Measurements from ENCODE around the gene TAGLN2. TPM values are rescaled to one million over a fixed set of nuclear protein-coding genes. Genes with fewer than 3 reads are reported as not detected.
A peak's percentile ranks its signal among the peaks of the same experiment; 100 is the strongest.

Gene TAGLN2
- total and polyA plus RNA-seq, 9 of the 15 experiments (the other 6 are each of a cell fraction or from before 2014, with no cell fraction given), result 192 to 683 (median 455) TPM

DNA sequence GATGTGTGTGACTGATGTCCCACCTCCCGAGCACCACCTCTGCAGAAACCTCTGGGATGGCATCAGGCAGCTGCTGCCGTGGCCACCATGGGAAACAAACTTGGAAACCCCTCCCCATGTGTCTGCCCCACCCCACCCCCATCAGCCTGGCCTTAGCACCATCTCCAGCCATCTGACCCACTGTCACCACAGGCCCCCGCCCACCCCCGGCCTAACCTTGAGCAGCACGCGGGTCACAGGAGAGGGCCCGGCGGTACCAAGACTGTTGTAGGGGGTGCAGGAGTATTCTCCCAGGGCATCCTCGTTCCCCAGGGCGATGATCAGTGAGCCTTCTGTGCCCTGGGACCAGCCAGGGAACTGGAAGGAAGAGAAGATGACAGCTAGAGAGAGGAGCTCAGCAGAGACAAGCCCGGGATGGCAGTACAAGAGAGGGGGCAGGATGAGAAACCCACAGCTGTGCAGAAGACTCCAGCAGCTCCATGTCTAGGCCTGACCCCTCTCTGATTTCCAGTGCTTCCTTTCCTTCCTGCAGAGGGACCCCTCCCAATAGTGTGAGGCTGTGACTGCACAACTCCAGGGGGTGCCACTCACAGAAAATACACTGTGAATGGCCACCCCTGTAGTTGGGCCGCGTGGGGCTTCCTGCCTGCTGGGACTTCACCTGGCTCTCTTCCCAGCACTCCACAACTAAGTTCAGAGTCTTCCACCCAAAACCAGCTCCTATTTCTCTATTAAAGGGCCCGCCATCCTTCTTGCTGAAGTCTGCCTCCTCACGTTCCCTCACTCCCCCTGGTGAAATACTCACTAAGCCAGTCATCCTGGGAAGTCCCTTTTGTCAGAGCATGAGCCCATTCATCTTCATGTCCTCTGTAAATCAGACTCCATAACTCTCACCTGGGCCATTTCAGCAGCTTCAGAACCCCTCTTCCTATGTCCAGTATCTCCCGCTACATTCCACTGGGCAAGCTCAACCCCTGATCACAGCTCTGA, 7.3 kb upstream of the TAGLN2 start:
- Histone ChIP-seq H3K27me3 (ENCODE audit: control insufficient read depth in 2 of 2, insufficient read depth in 2 of 2, low read length in 2 of 2) (peaks cover 9 to 51% of the 10 kb centered on the region in 2 experiments; a peak in 4 of 5 replicates), H3K79me2 (ENCODE audit: control insufficient read depth, insufficient read depth, low read length) (no peaks in the 10 kb centered on the region), H3K4me3 (no peak overlapping the region), H3K36me3 (ENCODE audit: control insufficient read depth, insufficient read depth, low read length) (no peaks in the 10 kb centered on the region), H3K9me3 (replicated peaks; ENCODE audit: control insufficient read depth, insufficient read depth, low read depth, low read length) (no peaks in the 10 kb centered on the region), H3K4me1 (replicated peaks in 1 of 2; ENCODE audit: control insufficient read depth in 2 of 2, insufficient read depth in 2 of 2, low read length in 2 of 2) (peaks cover 8 to 48% of the 10 kb centered on the region in 2 experiments; a peak in 4 of 5 replicates), H3K27ac (ENCODE audit: extremely low read depth, low read depth, low read length) (no peak overlapping the region), H3K9ac (ENCODE audit: insufficient read depth in 1 of 2, low read depth in 2 of 2, low read length in 2 of 2) (no peak overlapping the region; a peak in 1 of 4 replicates), H3K4me2 (ENCODE audit: insufficient read depth, low read length) (no peak overlapping the region), H3K9me1 (ENCODE audit: control insufficient read depth, insufficient read depth, low read length) (no peaks in the 10 kb centered on the region), H2AFZ (ENCODE audit: low read depth, low read length) (no peak overlapping the region), H4K20me1 (replicated peaks; ENCODE audit: control insufficient read depth, insufficient read depth, low read length) (no peaks in the 10 kb centered on the region; the same call in 1 of the 2 replicates)
- ATAC-seq (no peak), FAIRE-seq (no peak), DNase-seq (ENCODE audit: extremely low read depth in 1 of 4, low spot score in 3 of 4) (no peak)
- CTCF ChIA-PET (ENCODE audit: low intra/inter-chr PET ratio), result no interaction called here
- in situ Hi-C loops (cut with MboI), result no loop called here
- intact Hi-C loops (cut with micrococcal nuclease), result no loop called here
- TF ChIP-seq, protein P1, sequence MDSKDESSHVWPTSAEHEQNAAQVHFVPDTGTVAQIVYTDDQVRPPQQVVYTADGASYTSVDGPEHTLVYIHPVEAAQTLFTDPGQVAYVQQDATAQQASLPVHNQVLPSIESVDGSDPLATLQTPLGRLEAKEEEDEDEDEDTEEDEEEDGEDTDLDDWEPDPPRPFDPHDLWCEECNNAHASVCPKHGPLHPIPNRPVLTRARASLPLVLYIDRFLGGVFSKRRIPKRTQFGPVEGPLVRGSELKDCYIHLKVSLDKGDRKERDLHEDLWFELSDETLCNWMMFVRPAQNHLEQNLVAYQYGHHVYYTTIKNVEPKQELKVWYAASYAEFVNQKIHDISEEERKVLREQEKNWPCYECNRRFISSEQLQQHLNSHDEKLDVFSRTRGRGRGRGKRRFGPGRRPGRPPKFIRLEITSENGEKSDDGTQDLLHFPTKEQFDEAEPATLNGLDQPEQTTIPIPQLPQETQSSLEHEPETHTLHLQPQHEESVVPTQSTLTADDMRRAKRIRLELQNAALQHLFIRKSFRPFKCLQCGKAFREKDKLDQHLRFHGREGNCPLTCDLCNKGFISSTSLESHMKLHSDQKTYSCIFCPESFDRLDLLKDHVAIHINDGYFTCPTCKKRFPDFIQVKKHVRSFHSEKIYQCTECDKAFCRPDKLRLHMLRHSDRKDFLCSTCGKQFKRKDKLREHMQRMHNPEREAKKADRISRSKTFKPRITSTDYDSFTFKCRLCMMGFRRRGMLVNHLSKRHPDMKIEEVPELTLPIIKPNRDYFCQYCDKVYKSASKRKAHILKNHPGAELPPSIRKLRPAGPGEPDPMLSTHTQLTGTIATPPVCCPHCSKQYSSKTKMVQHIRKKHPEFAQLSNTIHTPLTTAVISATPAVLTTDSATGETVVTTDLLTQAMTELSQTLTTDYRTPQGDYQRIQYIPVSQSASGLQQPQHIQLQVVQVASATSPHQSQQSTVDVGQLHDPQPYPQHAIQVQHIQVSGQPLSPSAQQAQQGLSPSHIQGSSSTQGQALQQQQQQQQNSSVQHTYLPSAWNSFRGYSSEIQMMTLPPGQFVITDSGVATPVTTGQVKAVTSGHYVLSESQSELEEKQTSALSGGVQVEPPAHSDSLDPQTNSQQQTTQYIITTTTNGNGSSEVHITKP (IDR thresholded peaks at IDR 0.05; ENCODE audit: partially characterized antibody), result peak; percentile 23
- TF ChIP-seq, protein P2, sequence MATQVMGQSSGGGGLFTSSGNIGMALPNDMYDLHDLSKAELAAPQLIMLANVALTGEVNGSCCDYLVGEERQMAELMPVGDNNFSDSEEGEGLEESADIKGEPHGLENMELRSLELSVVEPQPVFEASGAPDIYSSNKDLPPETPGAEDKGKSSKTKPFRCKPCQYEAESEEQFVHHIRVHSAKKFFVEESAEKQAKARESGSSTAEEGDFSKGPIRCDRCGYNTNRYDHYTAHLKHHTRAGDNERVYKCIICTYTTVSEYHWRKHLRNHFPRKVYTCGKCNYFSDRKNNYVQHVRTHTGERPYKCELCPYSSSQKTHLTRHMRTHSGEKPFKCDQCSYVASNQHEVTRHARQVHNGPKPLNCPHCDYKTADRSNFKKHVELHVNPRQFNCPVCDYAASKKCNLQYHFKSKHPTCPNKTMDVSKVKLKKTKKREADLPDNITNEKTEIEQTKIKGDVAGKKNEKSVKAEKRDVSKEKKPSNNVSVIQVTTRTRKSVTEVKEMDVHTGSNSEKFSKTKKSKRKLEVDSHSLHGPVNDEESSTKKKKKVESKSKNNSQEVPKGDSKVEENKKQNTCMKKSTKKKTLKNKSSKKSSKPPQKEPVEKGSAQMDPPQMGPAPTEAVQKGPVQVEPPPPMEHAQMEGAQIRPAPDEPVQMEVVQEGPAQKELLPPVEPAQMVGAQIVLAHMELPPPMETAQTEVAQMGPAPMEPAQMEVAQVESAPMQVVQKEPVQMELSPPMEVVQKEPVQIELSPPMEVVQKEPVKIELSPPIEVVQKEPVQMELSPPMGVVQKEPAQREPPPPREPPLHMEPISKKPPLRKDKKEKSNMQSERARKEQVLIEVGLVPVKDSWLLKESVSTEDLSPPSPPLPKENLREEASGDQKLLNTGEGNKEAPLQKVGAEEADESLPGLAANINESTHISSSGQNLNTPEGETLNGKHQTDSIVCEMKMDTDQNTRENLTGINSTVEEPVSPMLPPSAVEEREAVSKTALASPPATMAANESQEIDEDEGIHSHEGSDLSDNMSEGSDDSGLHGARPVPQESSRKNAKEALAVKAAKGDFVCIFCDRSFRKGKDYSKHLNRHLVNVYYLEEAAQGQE (IDR thresholded peaks at IDR 0.05; ENCODE audit: borderline replicate concordance), result no peak
- TF ChIP-seq, protein P2 (CRISPR knock-in tag; IDR thresholded peaks at IDR 0.05; ENCODE audit: low read depth), result no peak
- 25% methylated on average over 13 of the region's 16 CpGs for WGBS (ENCODE audit: insufficient coverage, low coverage, missing lambda C conversion rate)
- POLR2A ChIA-PET, result interaction anchor here (0.5 to 1.0 kb wide), 3 partner anchors 8 to 45 kb away, joined by 3 to 4 read pairs (median 3); partner anchors contain the start of gene TAGLN2
- BruUV-seq (replicated peaks), result no TSS peak
